Trophoblast cell (in vitro differentiated cells and primary cell): ENCODE results near the gene KIRREL3.

Experiments
- DNase-seq, 2 donors: peaks; one replicate each; pipeline ENCODE4 v3.0.0-alpha.2; 2016
- H2AFZ ChIP-seq: 2 replicates; pipeline ENCODE4 v1.6.1; 2013; ENCODE audit warnings: low read length, moderate library complexity, mild to moderate bottlenecking; ENCODE audit not compliant: insufficient read depth, poor library complexity
- H2AK5ac ChIP-seq: 2 replicates; pipeline ENCODE4 v1.6.1; 2013; ENCODE audit warnings: mild to moderate bottlenecking, low read length
- H2BK120ac ChIP-seq: 2 replicates; pipeline ENCODE4 v1.6.1; 2013; ENCODE audit warnings: low read length, mild to moderate bottlenecking, moderate library complexity; ENCODE audit not compliant: insufficient read depth, poor library complexity
- H2BK12ac ChIP-seq: 2 replicates; pipeline ENCODE4 v1.6.1; 2013; ENCODE audit warnings: mild to moderate bottlenecking, low read length, moderate library complexity
- H2BK5ac ChIP-seq: 2 replicates; pipeline ENCODE4 v1.6.1; 2013; ENCODE audit warnings: low read length, low read depth, moderate library complexity, mild to moderate bottlenecking; ENCODE audit not compliant: poor library complexity
- H3K14ac ChIP-seq: 2 replicates; pipeline ENCODE4 v1.6.1; 2013; ENCODE audit warnings: mild to moderate bottlenecking, low read length
- H3K18ac ChIP-seq: 2 replicates; pipeline ENCODE4 v1.6.1; 2013; ENCODE audit warnings: mild to moderate bottlenecking, low read length
- H3K23ac ChIP-seq: 2 replicates; pipeline ENCODE4 v1.6.1; 2013; ENCODE audit warnings: low read length
- H3K27ac ChIP-seq: 2 replicates; pipeline ENCODE4 v1.5.1; 2013; ENCODE audit warnings: low read depth, mild to moderate bottlenecking, inconsistent platforms, low read length, moderate library complexity
- H3K27me3 ChIP-seq: 2 replicates; pipeline ENCODE4 v1.6.1; 2013; ENCODE audit warnings: inconsistent platforms, mild to moderate bottlenecking, low read length, moderate library complexity; ENCODE audit not compliant: insufficient read depth
- H3K36me3 ChIP-seq, 2 experiments: 1 replicate in 1 of 2; 2 replicates in 1 of 2; pipeline ENCODE4 v1.6.1; 2013; ENCODE audit warnings: low read length in 2 of 2, mild to moderate bottlenecking in 2 of 2, moderate library complexity in 1 of 2; ENCODE audit not compliant: insufficient read depth in 2 of 2, control insufficient read depth in 1 of 2
- H3K4ac ChIP-seq: 2 replicates; pipeline ENCODE4 v1.6.1; 2013; ENCODE audit warnings: low read depth, mild to moderate bottlenecking, low read length, moderate library complexity
- H3K4me1 ChIP-seq, 2 experiments: 1 replicate in 1 of 2; 2 replicates in 1 of 2; pipeline ENCODE4 v1.6.1; 2013; ENCODE audit warnings: low read length in 2 of 2, mild to moderate bottlenecking in 2 of 2, moderate library complexity in 1 of 2; ENCODE audit not compliant: insufficient read depth in 2 of 2, control insufficient read depth in 1 of 2
- H3K4me2 ChIP-seq: 2 replicates; pipeline ENCODE4 v1.6.1; 2013; ENCODE audit warnings: inconsistent platforms, mild to moderate bottlenecking, low read length, moderate library complexity
- H3K4me3 ChIP-seq: 2 replicates; pipeline ENCODE4 v1.5.1; 2013; ENCODE audit warnings: mild to moderate bottlenecking, low read depth, low read length, inconsistent platforms
- H3K79me1 ChIP-seq: one replicate; pipeline ENCODE4 v1.6.1; 2013; ENCODE audit warnings: low read length
- H3K79me2 ChIP-seq: 2 replicates; pipeline ENCODE4 v1.6.1; 2013; ENCODE audit warnings: low read length, mild to moderate bottlenecking; ENCODE audit not compliant: control insufficient read depth, insufficient read depth, poor library complexity
- H3K9ac ChIP-seq: 2 replicates; pipeline ENCODE4 v1.6.1; 2013; ENCODE audit warnings: mild to moderate bottlenecking, low read length
- H3K9me3 ChIP-seq: 2 replicates; pipeline ENCODE4 v1.6.1; 2013; ENCODE audit warnings: low read depth, mild to moderate bottlenecking, control low read depth, inconsistent platforms, low read length; ENCODE audit not compliant: insufficient read depth
- H4K12ac ChIP-seq: 2 replicates; pipeline ENCODE4 v1.6.1; 2013; ENCODE audit warnings: low read depth, mild to moderate bottlenecking, low read length, moderate library complexity
- H4K8ac ChIP-seq: 2 replicates; pipeline ENCODE4 v1.6.1; 2013; ENCODE audit warnings: low read depth, mild to moderate bottlenecking, low read length, moderate library complexity
- H4K91ac ChIP-seq: one replicate; pipeline ENCODE4 v1.6.1; 2013; ENCODE audit warnings: low read depth, mild to moderate bottlenecking, low read length, moderate library complexity
- WGBS: extraction: QIAGEN DNeasy Blood & Tissue Kit; methylation state at CpG from one replicate; pipeline ENCODE4 v1.1.7; 2013; ENCODE audit warnings: missing lambda C conversion rate; ENCODE audit not compliant: insufficient read length, insufficient coverage; ENCODE audit errors: extremely low coverage; 5-methylcytosine and 5-hydroxymethylcytosine counted together

Gene KIRREL3

GRCh38 chr11:127042445-127042844 lies 41.9 kb upstream of the KIRREL3 start:
- no peaks in the 10 kb centered on the region for H3K27me3 ChIP-seq
- H4K91ac ChIP-seq, result no peak overlapping the region
- no peak overlapping the region for H3K27ac ChIP-seq
- H2AFZ ChIP-seq, result no peak overlapping the region
- no peak overlapping the region for H3K4me2 ChIP-seq
- no peak overlapping the region for H3K18ac ChIP-seq
- WGBS, result no CpG with 5 or more reads among the region's 1 CpG
- no peak overlapping the region for H2AK5ac ChIP-seq
- H4K12ac ChIP-seq, result no peak overlapping the region
- H3K4me1 ChIP-seq, result no peaks in the 10 kb centered on the region
- DNase-seq, result peak; percentile 10 to 76
- no peak overlapping the region for H2BK12ac ChIP-seq
- H3K4ac ChIP-seq, result no peak overlapping the region
- H3K9ac ChIP-seq, result no peak overlapping the region
- H3K14ac ChIP-seq, result no peak overlapping the region
- no peak overlapping the region for H3K4me3 ChIP-seq
- H2BK120ac ChIP-seq, result no peak overlapping the region
- H3K23ac ChIP-seq, result no peak overlapping the region
- no peaks in the 10 kb centered on the region for H3K36me3 ChIP-seq
- no peaks in the 10 kb centered on the region for H3K79me1 ChIP-seq
- no peaks in the 10 kb centered on the region for H3K79me2 ChIP-seq
- no peaks in the 10 kb centered on the region for H3K9me3 ChIP-seq
- no peak overlapping the region for H2BK5ac ChIP-seq
- H4K8ac ChIP-seq, result no peak overlapping the region

GRCh38 chr11:127039591-127039990 lies 39.0 kb upstream of the KIRREL3 start:
- no peak overlapping the region for H3K4me2 ChIP-seq
- no CpG with 5 or more reads among the region's 2 CpGs for WGBS
- H3K27me3 ChIP-seq, result no peaks in the 10 kb centered on the region

GRCh38 chr11:127037596-127037995 lies 37.0 kb upstream of the KIRREL3 start:
- no CpG with 5 or more reads among the region's 4 CpGs for WGBS
- Histone ChIP-seq H3K36me3 (no peaks in the 10 kb centered on the region), H2BK12ac (no peak overlapping the region), H3K9me3 (no peaks in the 10 kb centered on the region), H2BK5ac (no peak overlapping the region), H3K4ac (no peak overlapping the region), H3K4me3 (no peak overlapping the region), H4K91ac (no peak overlapping the region), H3K23ac (no peak overlapping the region), H3K14ac (no peak overlapping the region), H3K4me1 (no peaks in the 10 kb centered on the region), H2BK120ac (no peak overlapping the region), H3K27me3 (no peaks in the 10 kb centered on the region), H3K9ac (no peak overlapping the region), H3K79me1 (no peaks in the 10 kb centered on the region), H3K4me2 (no peak overlapping the region), H3K18ac (no peak overlapping the region), H3K27ac (no peak overlapping the region), H4K8ac (no peak overlapping the region), H3K79me2 (no peaks in the 10 kb centered on the region), H4K12ac (no peak overlapping the region), H2AFZ (no peak overlapping the region), H2AK5ac (no peak overlapping the region)
- no peak for DNase-seq

More at GRCh38 chr11:127039591-127039990, 39.0 kb upstream of the KIRREL3 start:
- H3K23ac ChIP-seq, result no peak overlapping the region
- no peaks in the 10 kb centered on the region for H3K9me3 ChIP-seq
- no peak overlapping the region for H3K9ac ChIP-seq
- H3K27ac ChIP-seq, result no peak overlapping the region
- H4K91ac ChIP-seq, result no peak overlapping the region
- H4K12ac ChIP-seq, result no peak overlapping the region
- H3K4me3 ChIP-seq, result no peak overlapping the region
- DNase-seq, result no peak
- no peak overlapping the region for H4K8ac ChIP-seq
- H3K18ac ChIP-seq, result no peak overlapping the region
- no peak overlapping the region for H2AFZ ChIP-seq
- no peaks in the 10 kb centered on the region for H3K36me3 ChIP-seq
- no peak overlapping the region for H2BK12ac ChIP-seq
- H3K4me1 ChIP-seq, result no peaks in the 10 kb centered on the region
- no peaks in the 10 kb centered on the region for H3K79me1 ChIP-seq
- no peak overlapping the region for H2BK120ac ChIP-seq
- no peaks in the 10 kb centered on the region for H3K79me2 ChIP-seq
- no peak overlapping the region for H3K4ac ChIP-seq
- no peak overlapping the region for H3K14ac ChIP-seq
- H2AK5ac ChIP-seq, result no peak overlapping the region
- no peak overlapping the region for H2BK5ac ChIP-seq

- no peak overlapping the region for H4K8ac ChIP-seq
- no peaks in the 10 kb centered on the region for H3K79me2 ChIP-seq
- H3K18ac ChIP-seq, result no peak overlapping the region
- no peak for DNase-seq
- H3K36me3 ChIP-seq, result no peaks in the 10 kb centered on the region
- H4K91ac ChIP-seq, result no peak overlapping the region
- H3K9me3 ChIP-seq, result no peaks in the 10 kb centered on the region
- H2AK5ac ChIP-seq, result no peak overlapping the region
- H3K27ac ChIP-seq, result no peak overlapping the region
- H2BK12ac ChIP-seq, result no peak overlapping the region
- H4K12ac ChIP-seq, result no peak overlapping the region
- no peak overlapping the region for H3K9ac ChIP-seq
- no peak overlapping the region for H2AFZ ChIP-seq
- H3K4me3 ChIP-seq, result no peak overlapping the region
- H3K4me2 ChIP-seq, result no peak overlapping the region
- H2BK120ac ChIP-seq, result no peak overlapping the region
- no peak overlapping the region for H3K14ac ChIP-seq
- H3K4ac ChIP-seq, result no peak overlapping the region
- no peak overlapping the region for H2BK5ac ChIP-seq
- no peaks in the 10 kb centered on the region for H3K27me3 ChIP-seq
- H3K23ac ChIP-seq, result no peak overlapping the region
- no CpG with 5 or more reads among the region's 1 CpG for WGBS
- H3K4me1 ChIP-seq, result no peaks in the 10 kb centered on the region
- H3K79me1 ChIP-seq, result no peaks in the 10 kb centered on the region
These were observed 36.4 kb upstream of the KIRREL3 start for GRCh38 chr11:127037001-127037400.
